Stimulated activated naive CD8-positive, alpha-beta T cell treated with anti-CD3 and anti-CD28 coated beads, Interleukin-15, Interleukin-2, amounts not matched to agents 100 U/mL and 50 U/mL, for 24 hours (primary cell): ENCODE data around the gene STXBP2.
A peak's percentile ranks its signal among the peaks of the same experiment; 100 is the strongest.

Experiments
- ATAC-seq: fragments of 150-1000 bp; cut with Tn5 transposase; one replicate; pipeline ENCODE4 v1.10.0; 2021
- DNase-seq: peaks from one replicate; pipeline ENCODE4 v3.0.0; 2021

STXBP2 gene

GRCh38 chr19:7636691-7637373, at the start of gene STXBP2:
TSS of gene STXBP2 (plus strand) at chr19:7637110. CDS start at chr19:7637150, 40 bp downstream.
- peak; percentile 93 for DNase-seq
- peak; percentile 92 for ATAC-seq

GRCh38 chr19:7589822-7590221, 47.1 kb upstream of the STXBP2 start:
- no peak for ATAC-seq
- no peak for DNase-seq

- no peak for ATAC-seq
- DNase-seq = no peak
These were observed 46.7 kb upstream of the STXBP2 start for GRCh38 chr19:7590256-7590655.

- DNase-seq = peak; percentile 57
- ATAC-seq = peak; percentile 76
These were observed 41.3 kb upstream of the STXBP2 start, which contains the start of gene CAMSAP3 for GRCh38 chr19:7595466-7596133. TSS of gene CAMSAP3 (plus strand) at chr19:7595863. CDS start at chr19:7596003, 140 bp downstream.

DNA sequence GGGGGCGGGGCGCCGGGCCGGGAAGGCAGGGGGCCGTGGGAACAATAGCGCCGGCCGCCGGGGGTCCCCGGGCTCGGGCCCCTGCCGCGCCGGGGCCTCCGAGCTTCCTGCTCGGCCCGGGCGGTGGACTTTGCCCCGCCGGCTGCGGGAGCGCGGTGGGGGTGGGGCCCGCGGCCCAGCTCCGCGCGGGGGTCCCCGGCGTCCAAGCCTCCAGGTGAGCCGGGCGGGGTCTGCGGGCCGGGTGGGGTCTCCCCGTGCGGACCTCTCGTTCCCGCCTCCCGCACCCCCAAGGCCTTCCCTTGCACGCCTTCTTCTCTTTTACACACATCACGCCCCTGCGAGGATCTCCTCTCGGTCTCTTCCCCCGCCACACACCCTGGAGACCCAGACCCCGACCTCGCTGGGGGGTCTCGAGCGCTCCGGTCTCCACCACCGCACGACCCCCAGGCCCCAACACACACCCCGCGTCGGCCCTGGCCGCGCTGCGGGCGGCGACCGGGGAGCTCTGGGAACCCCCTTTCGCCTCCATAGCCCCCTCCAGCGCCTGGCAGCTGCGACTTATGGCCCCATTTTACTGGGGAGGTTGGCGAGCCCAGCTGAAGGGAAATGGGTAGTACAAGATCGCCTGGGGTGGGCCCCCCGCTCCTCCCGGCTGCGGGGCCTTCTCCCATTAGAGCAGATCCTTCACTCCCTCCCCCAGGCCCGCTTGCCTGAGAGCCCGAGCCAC, 40.5 kb upstream of the STXBP2 start:
- DNase-seq = no peak

GRCh38 chr19:7597689-7598088, 39.2 kb upstream of the STXBP2 start:
- DNase-seq = no peak
- no peak for ATAC-seq

More for the DNA sequence above, 40.5 kb upstream of the STXBP2 start:
- ATAC-seq = no peak

- ATAC-seq (no peak), DNase-seq (no peak)
These were observed 38.7 kb upstream of the STXBP2 start for GRCh38 chr19:7598180-7598579.

GRCh38 chr19:7600721-7601120, 36.2 kb upstream of the STXBP2 start:
- ATAC-seq = no peak
- DNase-seq = no peak

- DNase-seq (no peak), ATAC-seq (no peak)
These were observed 34.5 kb upstream of the STXBP2 start for GRCh38 chr19:7602240-7602934.

- ATAC-seq (no peak), DNase-seq (no peak)
These were observed 33.9 kb upstream of the STXBP2 start for GRCh38 chr19:7602935-7603497.

DNA sequence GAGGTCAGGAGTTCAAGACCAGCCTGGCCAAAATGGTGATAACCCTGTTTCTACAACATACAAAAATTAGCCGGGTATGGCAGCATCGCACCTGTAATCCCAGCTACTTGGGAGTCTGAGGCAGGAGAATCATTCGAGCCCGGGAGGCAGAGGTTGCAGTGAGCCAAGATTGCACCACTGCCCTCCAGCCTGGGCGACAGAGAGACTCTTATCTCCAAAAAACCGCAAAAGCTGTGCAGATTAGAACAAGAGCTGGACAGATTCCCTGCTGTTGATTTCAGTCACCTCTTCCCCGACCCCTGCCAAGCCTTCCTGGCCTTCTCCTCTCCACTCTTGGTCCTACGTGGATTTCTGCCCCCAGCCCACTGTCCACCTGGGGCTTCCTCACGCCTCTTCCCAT, 33.0 kb upstream of the STXBP2 start:
- DNase-seq (no peak), ATAC-seq (no peak)

DNA sequence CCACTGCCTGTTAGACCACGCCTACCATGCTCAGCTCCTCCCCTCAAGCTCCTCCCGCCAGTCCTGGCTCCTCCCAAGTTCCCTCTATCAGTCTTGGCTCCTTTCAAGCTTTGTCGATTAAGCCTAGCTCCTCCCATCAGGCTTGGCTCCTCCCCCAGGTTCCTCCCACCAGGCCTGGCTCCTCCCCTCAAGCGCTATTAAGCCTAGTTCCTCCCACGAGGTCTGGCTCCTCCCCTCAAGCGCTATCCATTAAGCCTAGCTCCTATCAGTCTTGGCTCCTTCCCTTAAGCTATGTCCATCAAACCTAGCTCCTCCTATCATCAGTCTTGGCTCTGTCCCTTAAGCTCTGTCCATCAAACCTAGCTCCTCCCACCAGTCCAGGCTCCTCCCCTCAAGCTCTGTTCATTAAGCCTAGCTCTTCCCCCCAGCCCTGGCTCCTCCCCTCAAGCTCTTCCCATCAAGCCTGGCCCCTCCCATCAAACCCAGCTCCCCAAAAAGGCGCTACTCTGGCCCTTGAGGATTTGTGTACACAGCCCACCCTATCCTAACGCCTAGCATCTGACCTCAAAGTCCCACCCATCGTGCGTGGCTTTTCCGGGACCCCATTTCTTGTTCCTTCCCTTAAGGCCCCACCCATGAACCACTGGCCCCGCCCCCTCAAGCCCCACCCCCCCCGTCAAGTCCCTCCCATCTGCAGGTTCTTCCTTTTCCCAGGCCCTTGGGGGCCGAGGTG, 31.3 kb upstream of the STXBP2 start:
- ATAC-seq (peak; percentile 38), DNase-seq (peak; percentile 43)

DNA sequence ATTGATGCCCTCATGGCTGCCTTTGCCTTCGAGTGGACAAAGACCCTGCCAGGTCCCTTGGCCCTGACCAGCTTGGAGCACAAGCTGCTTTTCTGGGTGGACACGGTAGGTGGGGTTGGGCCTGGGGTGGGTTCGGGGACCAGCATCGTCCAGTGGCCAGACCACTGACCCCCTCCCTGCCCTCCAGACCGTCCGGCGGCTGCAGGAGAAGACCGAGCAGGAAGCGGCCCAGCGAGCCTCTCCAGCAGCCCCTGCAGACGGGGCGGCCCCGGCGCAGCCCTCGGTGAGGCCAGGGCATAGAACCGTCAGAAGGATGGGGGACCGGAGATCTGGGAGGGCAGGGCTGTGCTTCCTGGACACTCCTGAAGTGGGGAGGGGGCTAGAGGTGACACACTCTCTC, 30.6 kb upstream of the STXBP2 start:
- ATAC-seq (no peak), DNase-seq (no peak)

DNA sequence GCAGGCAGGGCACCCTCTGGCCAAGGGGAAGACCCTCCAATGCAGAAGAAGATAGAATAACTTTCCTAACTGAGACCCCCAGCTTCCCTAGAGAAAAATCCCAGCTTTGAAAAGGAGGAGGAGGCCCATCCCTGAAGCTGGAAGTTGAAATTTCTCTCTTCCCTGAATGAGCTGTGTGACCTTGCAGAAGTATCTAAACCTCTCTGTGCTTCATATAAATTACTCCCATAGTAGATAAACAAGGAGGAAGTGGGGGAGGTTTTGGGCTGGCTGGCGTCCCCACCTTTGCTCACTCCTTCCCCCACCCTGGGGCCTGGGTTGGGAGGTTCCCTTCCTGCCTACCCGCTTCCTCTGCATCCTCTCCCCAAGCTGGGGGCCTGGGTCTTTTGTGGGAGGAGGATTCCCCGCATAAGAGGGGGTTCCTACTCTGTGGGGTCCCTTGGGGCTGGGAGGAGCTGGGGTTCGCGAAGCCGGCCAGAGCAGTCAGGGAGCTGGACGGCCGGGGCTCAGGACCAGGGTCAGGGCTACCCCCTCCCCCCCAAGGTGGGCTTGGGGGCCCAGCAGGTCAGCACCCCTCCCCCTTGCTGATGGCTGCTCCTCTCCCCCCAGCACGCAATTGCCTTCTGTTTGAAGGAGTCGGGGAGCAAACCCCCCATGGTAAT, 29.6 kb upstream of the STXBP2 start:
- ATAC-seq (no peak), DNase-seq (no peak)

GRCh38 chr19:7607874-7608560, 28.9 kb upstream of the STXBP2 start:
- ATAC-seq (no peak), DNase-seq (no peak)

DNA sequence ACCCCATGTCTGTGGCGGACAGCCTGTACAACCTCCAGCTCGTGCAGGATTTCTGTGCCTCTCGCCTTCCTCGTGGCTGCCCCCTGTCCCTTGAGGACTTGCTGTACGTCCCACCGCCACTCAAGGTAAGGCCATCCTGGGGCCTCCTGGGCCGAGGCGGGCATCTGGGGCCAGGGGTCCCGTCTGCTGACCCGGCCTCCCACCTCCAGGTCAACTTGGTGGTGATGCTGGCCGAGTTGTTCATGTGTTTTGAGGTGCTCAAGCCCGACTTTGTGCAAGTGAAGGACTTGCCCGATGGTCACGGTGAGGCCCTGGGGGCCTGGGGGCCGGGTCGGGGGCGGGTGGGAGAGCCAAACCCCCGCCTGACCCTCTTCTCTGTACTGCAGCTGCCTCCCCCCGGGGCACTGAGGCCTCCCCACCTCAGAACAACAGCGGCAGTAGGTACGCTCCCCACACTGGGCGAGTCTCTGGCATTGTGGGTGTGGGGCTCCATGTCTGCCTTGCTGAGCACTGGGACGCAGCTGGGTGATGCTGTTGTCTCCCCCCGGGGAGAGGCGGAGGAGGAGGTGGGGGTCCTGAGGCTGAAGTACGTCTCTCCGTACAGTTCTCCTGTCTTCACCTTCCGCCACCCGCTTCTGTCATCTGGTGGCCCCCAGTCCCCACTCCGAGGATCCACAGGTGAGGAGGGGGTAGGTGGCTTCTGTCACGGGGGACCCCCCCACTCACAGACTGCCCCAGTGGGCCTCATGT, 26.2 kb upstream of the STXBP2 start:
- DNase-seq = no peak
- ATAC-seq = no peak

- DNase-seq (no peak), ATAC-seq (no peak)
These were observed 25.2 kb upstream of the STXBP2 start for GRCh38 chr19:7611541-7612279.
